Endothelial cell of umbilical vein (primary cell): ENCODE measurements around the gene VAV3. TPM values are rescaled to one million over a fixed set of nuclear protein-coding genes. Genes with fewer than 3 reads are reported as not detected.
"Not testable (repeated sequence)": the region's sequence is repeated elsewhere in the genome, so short reads cannot be mapped to it uniquely, and the experiment has no call there.

Source experiments
- BruUV-seq: library from RNA; stranded (reverse); fragments of 400-500 nt; replicated peaks from 2 replicates; lab custom pipeline; 2021; lab: Mats Ljungman, UMichigan
- CTCF ChIA-PET: fragments of 300-600, 350-600 bp; sonication (Branson Sonifier 250); formaldehyde crosslinking; loops from one replicate; lab custom pipeline; 2021; ENCODE audit warnings: antibody characterized with exemption, inconsistent platforms; lab: Charles Lee
- POLR2A ChIA-PET: fragments of 300-600, 350-600 bp; sonication (Branson Sonifier 250); formaldehyde crosslinking; loops from one replicate; lab custom pipeline; 2021; ENCODE audit warnings: antibody characterized with exemption, inconsistent platforms; lab: Charles Lee
- DNase-seq: peaks from one replicate; pipeline ENCODE4 v3.0.0-alpha.2; 2011; ENCODE audit warnings: low read depth, low spot score
- FAIRE-seq: peaks from 2 replicates; lab custom pipeline; 2011; peaks lifted over from hg19 to GRCh38; lab: Jason Lieb, UNC
- H2AFZ ChIP-seq: 2 replicates; pipeline ENCODE4 v1.6.0; 2012; ENCODE audit warnings: low read depth, low read length, control low read depth, inconsistent platforms
- H3K27ac ChIP-seq: 2 replicates; pipeline ENCODE4 v1.5.1; 2011; ENCODE audit warnings: low read depth, mild to moderate bottlenecking, control low read depth, low read length, moderate library complexity; ENCODE audit not compliant: insufficient read depth
- H3K27me3 ChIP-seq, 2 experiments: 2 replicates each; pipeline versions ENCODE4 v1.6.0 to v1.6.1; 2011; ENCODE audit warnings: low read length in 2 of 2, mixed read lengths in 1 of 2; ENCODE audit not compliant: control insufficient read depth in 2 of 2, insufficient read depth in 2 of 2
- H3K36me3 ChIP-seq, 2 experiments: 2 replicates in 1 of 2; 3 replicates in 1 of 2; pipeline ENCODE4 v1.5.1; 2011; ENCODE audit warnings: low read length in 2 of 2, mild to moderate bottlenecking in 1 of 2, moderate library complexity in 1 of 2; ENCODE audit not compliant: control insufficient read depth in 2 of 2, insufficient read depth in 2 of 2; ENCODE audit errors: extremely low read depth in 1 of 2
- H3K4me1 ChIP-seq: 3 replicates; pipeline ENCODE4 v1.5.1; 2011; ENCODE audit warnings: mild to moderate bottlenecking, low read length; ENCODE audit not compliant: control insufficient read depth, insufficient read depth; ENCODE audit errors: extremely low read depth
- H3K4me2 ChIP-seq: 2 replicates; pipeline ENCODE4 v1.6.1; 2011; ENCODE audit warnings: low read length, control low read depth, mixed read lengths; ENCODE audit not compliant: insufficient read depth
- H3K4me3 ChIP-seq, 3 experiments: fragments of 200-600 bp in 1 of 3; sonication (generic), shearing (Covaris generic) in 1 of 3; replicated peaks in 1 of 3; 2 replicates each; pipeline ENCODE4 v1.5.1; 2011 to 2016; ENCODE audit warnings: control low read depth in 3 of 3, low read length in 3 of 3, mild to moderate bottlenecking in 2 of 3, inconsistent platforms in 1 of 3, low read depth in 1 of 3, moderate library complexity in 1 of 3; ENCODE audit not compliant: insufficient read depth in 1 of 3
- H3K79me2 ChIP-seq: 2 replicates; pipeline ENCODE4 v1.6.0; 2012; ENCODE audit warnings: low read length, inconsistent platforms; ENCODE audit not compliant: control insufficient read depth, insufficient read depth
- H3K9ac ChIP-seq: replicated peaks from 2 replicates; pipeline ENCODE3; 2011; ENCODE audit warnings: low read length, control low read depth; ENCODE audit not compliant: insufficient read depth; ENCODE audit errors: extremely low read depth
- H3K9me1 ChIP-seq: replicated peaks from 3 replicates; pipeline ENCODE4 v1.6.0; 2011; ENCODE audit warnings: mild to moderate bottlenecking, low read length; ENCODE audit not compliant: control insufficient read depth, insufficient read depth; ENCODE audit errors: extremely low read depth
- H3K9me3 ChIP-seq: replicated peaks from 2 replicates; pipeline ENCODE4 v1.5.1; 2012; ENCODE audit warnings: low read length, inconsistent platforms; ENCODE audit not compliant: control insufficient read depth, insufficient read depth
- H4K20me1 ChIP-seq: replicated peaks from 2 replicates; pipeline ENCODE3; 2011; ENCODE audit warnings: mild to moderate bottlenecking, low read length; ENCODE audit not compliant: control insufficient read depth, insufficient read depth; ENCODE audit errors: extremely low read depth
- CTCF ChIP-seq, 2 donors: IDR thresholded peaks; 1 replicate in 1 of 2; 2 replicates in 1 of 2; pipeline ENCODE4 v1.5.1; 2011; ENCODE audit warnings: low read length in 2 of 2, mild to moderate bottlenecking in 2 of 2, moderate library complexity in 2 of 2, control low read depth in 1 of 2, inconsistent platforms in 1 of 2, low read depth in 1 of 2; ENCODE audit not compliant: insufficient read depth in 1 of 2; ENCODE audit errors: extremely low read depth in 1 of 2
- EZH2 ChIP-seq: IDR thresholded peaks from 2 replicates; pipeline ENCODE4 v1.6.1; 2012; ENCODE audit warnings: borderline replicate concordance, low read depth, mild to moderate bottlenecking, moderate library complexity, low read length, inconsistent platforms; ENCODE audit not compliant: severe bottlenecking
- FOS ChIP-seq: IDR thresholded peaks from 2 replicates; pipeline ENCODE4 v1.6.1; 2011; ENCODE audit warnings: mild to moderate bottlenecking, low read length, moderate library complexity, borderline replicate concordance; ENCODE audit not compliant: insufficient read depth
- GATA2 ChIP-seq: IDR thresholded peaks from 2 replicates; pipeline ENCODE4 v1.7.0; 2011; ENCODE audit warnings: low read depth, mild to moderate bottlenecking, moderate library complexity, mixed read lengths, low read length; ENCODE audit not compliant: insufficient read length, insufficient read depth
- JUN ChIP-seq: IDR thresholded peaks from 2 replicates; pipeline ENCODE4 v1.6.1; 2011; ENCODE audit warnings: borderline replicate concordance, low read depth; ENCODE audit not compliant: insufficient read length, insufficient read depth
- MAX ChIP-seq: IDR thresholded peaks from 2 replicates; pipeline ENCODE4 v1.6.1; 2011; ENCODE audit not compliant: insufficient read depth, insufficient read length
- MYC ChIP-seq: IDR thresholded peaks from one replicate; pipeline ENCODE4 v1.6.1; 2011; ENCODE audit warnings: mild to moderate bottlenecking, low read depth, low read length
- POLR2A ChIP-seq: IDR thresholded peaks from 2 replicates; pipeline ENCODE4 v1.6.1; 2012; ENCODE audit warnings: low read depth, mild to moderate bottlenecking, control low read depth, low read length
- POLR2AphosphoS5 ChIP-seq: IDR thresholded peaks from 2 replicates; pipeline ENCODE4 v1.6.1; 2012; ENCODE audit warnings: low read depth, mild to moderate bottlenecking, control low read depth, low read length, moderate library complexity; ENCODE audit not compliant: insufficient read depth
- dilution Hi-C: fragments of 300-500 bp; cut with MboI; formaldehyde crosslinking; loops from one replicate; pipeline ENCODE4 v1.15.0; 2019; ENCODE audit warnings: low sequenced_read_pairs; ENCODE audit not compliant: extremely low pct_ligation_motif_present
- intact Hi-C: fragments of 100-400 bp; cut with micrococcal nuclease; formaldehyde crosslinking; loops from one replicate; pipeline ENCODE4 v1.10.0; 2022
- polyA plus RNA-seq, 4 experiments: library from polyadenylated mRNA; depleted of rRNA in 3 of 4; stranded (reverse) in 3 of 4; unstranded in 1 of 4; fragments of >200 nt; gene quantifications; 2 replicates each; pipeline versions ENCODE4 v1.2.1 to v1.2.3, GENCODE V29; 2011 to 2012; ENCODE audit warnings: missing spikeins in 1 of 4
- total RNA-seq: library from RNA; stranded (reverse); gene quantifications from 2 replicates; pipeline ENCODE4 v1.2.3, GENCODE V29; 2021

VAV3 gene
- total and polyA plus RNA-seq, 2 donors (not counting 3 experiments of a cell fraction or from before 2014, with no cell fraction given) = 0.18 to 1.5 TPM

- H3K79me2 ChIP-seq = no peaks in the 10 kb centered on the region
- H3K27me3 ChIP-seq = no peaks in the 10 kb centered on the region
- TF ChIP-seq FOS (no peak), JUN (no peak), EZH2 (no peak), POLR2A (no peak), MYC (no peak), MAX (no peak), POLR2AphosphoS5 (no peak), CTCF (IDR thresholded peaks at IDR 0.05; ENCODE audit: extremely low read depth in 1 of 2, insufficient read depth in 1 of 2, low read depth in 1 of 2, low read length in 2 of 2) (no peak), GATA2 (no peak)
- ChIA-PET POLR2A (no interaction called here), CTCF (no interaction called here)
- dilution Hi-C loops (no loop called here), intact Hi-C loops (no loop called here)
- DNase-seq (no peak), FAIRE-seq (no peak)
- no peaks in the 10 kb centered on the region for H3K4me1 ChIP-seq
- no peaks in the 10 kb centered on the region for H4K20me1 ChIP-seq
- BruUV-seq = no TSS peak
- H3K4me2 ChIP-seq = no peak overlapping the region
- no peak overlapping the region for H2AFZ ChIP-seq
- no peaks in the 10 kb centered on the region for H3K36me3 ChIP-seq
- no peak overlapping the region for H3K9ac ChIP-seq
- H3K4me3 ChIP-seq = no peak overlapping the region
- H3K9me1 ChIP-seq = no peaks in the 10 kb centered on the region
- H3K9me3 ChIP-seq = no peaks in the 10 kb centered on the region
- H3K27ac ChIP-seq = no peak overlapping the region
Measured at GRCh38 chr1:107724648-107725047, 240.3 kb downstream of the VAV3 start.

GRCh38 chr1:107720210-107720609 lies 244.8 kb downstream of the VAV3 start:
- DNase-seq, H2AFZ ChIP-seq, dilution Hi-C loops, intact Hi-C loops, H3K4me3 ChIP-seq, FAIRE-seq, H3K79me2 ChIP-seq, H4K20me1 ChIP-seq, BruUV-seq, H3K27ac ChIP-seq, H3K4me2 ChIP-seq, H3K4me1 ChIP-seq, H3K9me1 ChIP-seq, H3K36me3 ChIP-seq, CTCF ChIA-PET, POLR2A ChIA-PET, H3K9me3 ChIP-seq, H3K9ac ChIP-seq, H3K27me3 ChIP-seq: not testable (repeated sequence)
